Gastrocnemius medialis (tissue), 4 donors: ENCODE results near the gene PPP1R12A.

Source experiments
- POLR2A ChIP-seq, 2 donors: fragments of 450-650 bp; IDR thresholded peaks; one replicate each; pipeline ENCODE4 v1.6.1; 2017; ENCODE audit warnings: antibody characterized with exemption in 2 of 2, mild to moderate bottlenecking in 2 of 2, moderate library complexity in 2 of 2
- TF ChIP-seq, protein P1 (sequence below), 5 experiments: fragments of 450-650 bp in 3 of 5; fragments of 200-600 bp in 2 of 5; sonication (generic) in 2 of 5; IDR thresholded peaks in 4 of 5; conservative IDR thresholded peaks in 1 of 5; 1 replicate in 4 of 5; 2 replicates in 1 of 5; pipeline ENCODE4 v1.5.1; 2016 to 2019; ENCODE audit warnings: antibody characterized with exemption in 5 of 5, mild to moderate bottlenecking in 3 of 5, moderate library complexity in 3 of 5

DNA sequence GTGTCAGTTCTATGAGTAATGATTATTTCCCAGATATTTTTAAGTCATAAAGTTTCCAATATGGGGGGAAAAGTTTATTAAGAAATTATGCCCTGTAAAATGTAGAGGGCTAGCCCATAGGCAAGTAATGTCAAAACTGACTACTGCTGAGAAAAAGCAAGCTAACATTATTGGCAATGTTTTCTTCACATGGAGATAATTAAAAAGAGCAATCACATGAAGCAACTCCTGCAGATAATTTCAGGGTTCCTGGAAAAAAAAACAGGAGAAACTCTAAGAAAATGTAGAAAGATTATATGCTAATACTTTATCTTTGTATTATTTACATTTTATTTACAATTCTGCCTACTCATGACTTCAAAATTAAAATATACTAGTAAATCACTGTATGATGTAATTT is 39.8 kb downstream of the PPP1R12A start:
- TF ChIP-seq, protein P1, sequence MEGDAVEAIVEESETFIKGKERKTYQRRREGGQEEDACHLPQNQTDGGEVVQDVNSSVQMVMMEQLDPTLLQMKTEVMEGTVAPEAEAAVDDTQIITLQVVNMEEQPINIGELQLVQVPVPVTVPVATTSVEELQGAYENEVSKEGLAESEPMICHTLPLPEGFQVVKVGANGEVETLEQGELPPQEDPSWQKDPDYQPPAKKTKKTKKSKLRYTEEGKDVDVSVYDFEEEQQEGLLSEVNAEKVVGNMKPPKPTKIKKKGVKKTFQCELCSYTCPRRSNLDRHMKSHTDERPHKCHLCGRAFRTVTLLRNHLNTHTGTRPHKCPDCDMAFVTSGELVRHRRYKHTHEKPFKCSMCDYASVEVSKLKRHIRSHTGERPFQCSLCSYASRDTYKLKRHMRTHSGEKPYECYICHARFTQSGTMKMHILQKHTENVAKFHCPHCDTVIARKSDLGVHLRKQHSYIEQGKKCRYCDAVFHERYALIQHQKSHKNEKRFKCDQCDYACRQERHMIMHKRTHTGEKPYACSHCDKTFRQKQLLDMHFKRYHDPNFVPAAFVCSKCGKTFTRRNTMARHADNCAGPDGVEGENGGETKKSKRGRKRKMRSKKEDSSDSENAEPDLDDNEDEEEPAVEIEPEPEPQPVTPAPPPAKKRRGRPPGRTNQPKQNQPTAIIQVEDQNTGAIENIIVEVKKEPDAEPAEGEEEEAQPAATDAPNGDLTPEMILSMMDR (IDR thresholded peaks at IDR 0.05 in 4 of 5, conservative IDR thresholded peaks at IDR 0.05 in 1 of 5): no peak
- no peak for TF ChIP-seq POLR2A (IDR thresholded peaks at IDR 0.05)
